ENCODE measurements around the gene PHKG2.

- TF ChIP-seq CTCF (IDR thresholded peaks at IDR 0.05), result no peak
- TF ChIP-seq POLR2A (IDR thresholded peaks at IDR 0.05), result no peak
These were observed 11.9 kb downstream of the PHKG2 start for GRCh38 chr16:30760001-30760559.
